D721Med (cell line): ENCODE results near the gene PLA2G4F.

Experiments used
- DNase-seq: peaks from one replicate; pipeline ENCODE4 v3.0.0; 2011; ENCODE audit warnings: low spot score; ENCODE audit not compliant: insufficient read length
- FAIRE-seq: peaks from 2 replicates; lab custom pipeline; 2011; peaks lifted over from hg19 to GRCh38; lab: Jason Lieb, UNC
- CTCF ChIP-seq: IDR thresholded peaks from 2 replicates; pipeline ENCODE4 v1.5.1; 2012; ENCODE audit warnings: mild to moderate bottlenecking, control low read depth; ENCODE audit not compliant: insufficient read depth; ENCODE audit errors: missing control alignments

PLA2G4F gene

DNA sequence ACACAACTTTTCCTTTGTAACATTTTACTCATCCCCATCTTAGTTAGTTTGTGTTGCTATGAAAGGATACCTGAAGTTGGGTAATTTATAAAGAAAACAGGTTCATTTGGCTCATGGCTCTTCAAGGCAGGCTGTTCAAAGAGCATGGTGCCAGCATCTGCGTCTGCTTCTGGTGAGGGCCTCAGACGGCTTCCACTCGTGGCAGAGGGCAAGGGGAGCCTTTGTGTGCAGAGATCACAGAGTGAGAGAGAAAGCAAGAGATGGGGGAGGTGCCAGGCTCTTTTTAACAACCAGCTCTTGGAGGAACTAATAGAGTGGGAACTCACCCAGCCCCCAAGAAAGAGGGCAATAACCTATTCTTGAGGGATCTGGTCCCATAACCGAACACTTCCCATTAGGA lies 23.1 kb downstream of the PLA2G4F start:
- DNase-seq (no peak), FAIRE-seq (no peak)
- no peak for TF ChIP-seq CTCF

DNA sequence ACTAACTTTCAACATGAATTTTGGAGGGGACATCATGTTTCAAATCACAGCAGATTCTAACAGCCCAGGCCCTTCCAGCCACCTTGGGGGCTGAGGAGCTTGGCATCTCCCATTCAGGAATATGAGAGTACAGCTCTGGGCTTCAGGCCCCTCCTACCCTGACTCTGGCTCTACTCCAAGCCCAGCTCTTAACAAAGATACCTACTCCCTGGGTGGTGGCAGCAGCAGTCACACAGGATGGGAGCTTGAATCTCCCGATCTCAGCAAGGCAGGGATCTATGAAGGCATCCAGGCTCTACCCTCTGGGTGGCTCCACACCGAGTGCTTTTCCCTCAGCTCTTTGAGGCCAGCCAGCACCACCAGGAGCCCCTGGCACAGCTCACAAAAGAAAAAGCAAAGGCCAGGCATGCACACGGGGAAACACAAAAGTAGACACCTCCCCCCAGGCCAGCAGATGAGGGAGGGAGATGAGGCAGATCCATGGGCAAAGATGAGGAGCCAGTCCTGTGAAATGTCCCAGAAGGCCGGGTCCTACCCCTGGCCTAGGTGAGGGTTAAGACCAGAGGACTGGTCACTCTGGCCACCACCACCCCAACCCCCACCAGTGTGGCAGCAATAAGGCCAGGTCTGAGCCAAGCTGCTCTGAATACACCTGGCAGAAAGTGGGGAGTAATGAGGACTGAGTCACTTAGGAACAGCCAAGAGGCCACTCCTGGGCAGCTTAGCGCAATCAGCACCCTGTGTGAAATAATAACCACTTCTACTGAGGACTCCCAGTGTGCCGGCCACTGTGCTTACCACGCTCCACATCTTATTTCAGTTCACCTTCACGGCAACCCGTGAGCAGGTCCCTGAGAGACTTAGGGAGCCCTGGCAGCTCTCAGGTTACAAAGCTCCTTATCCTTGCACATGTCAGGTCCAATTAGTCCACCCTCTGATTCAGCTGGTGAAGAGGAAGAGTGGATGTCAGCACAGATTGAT lies 24.3 kb downstream of the PLA2G4F start:
- DNase-seq (no peak), FAIRE-seq (no peak)
- TF ChIP-seq CTCF = no peak

GRCh38 chr15:42131006-42131405 lies 25.4 kb downstream of the PLA2G4F start:
- no peak for TF ChIP-seq CTCF
- FAIRE-seq = no peak
- DNase-seq = no peak

GRCh38 chr15:42130246-42130986 lies 26.0 kb downstream of the PLA2G4F start:
- no peak for TF ChIP-seq CTCF
- FAIRE-seq = no peak
- no peak for DNase-seq

- no peak for FAIRE-seq
- TF ChIP-seq CTCF = no peak
- no peak for DNase-seq
Measured at GRCh38 chr15:42129364-42129763, 27.1 kb downstream of the PLA2G4F start.

DNA sequence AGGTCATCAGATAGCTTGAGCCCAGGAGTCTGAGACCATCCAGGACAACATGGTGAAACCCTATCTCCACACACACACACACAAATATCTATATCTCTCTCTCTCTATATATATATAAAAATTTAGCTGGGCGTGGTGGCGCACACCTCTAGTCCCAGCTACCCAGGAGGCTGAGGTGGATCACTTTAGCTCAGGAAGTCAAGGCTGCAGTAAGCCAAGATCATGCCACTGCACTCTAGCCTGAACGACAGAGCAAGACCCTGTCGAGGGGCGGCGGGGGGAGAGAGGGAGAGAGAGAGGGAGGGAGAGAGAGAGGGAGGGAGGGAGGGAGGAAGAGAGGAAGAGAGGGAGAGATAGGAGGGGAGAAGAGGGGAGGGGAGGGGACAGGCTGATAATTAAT lies 28.0 kb downstream of the PLA2G4F start:
- TF ChIP-seq CTCF = no peak
- FAIRE-seq = no peak
- DNase-seq = no peak
